Neural crest cell (in vitro differentiated cells): ENCODE results near the gene CNGB1. TPM values are rescaled to one million over a fixed set of nuclear protein-coding genes. Genes with fewer than 3 reads are reported as not detected.
"Not testable (repeated sequence)": the region's sequence is repeated elsewhere in the genome, so short reads cannot be mapped to it uniquely, and the experiment has no call there.

Experiments used
- DNase-seq: peaks from one replicate; pipeline ENCODE4 v3.0.0; 2021; ENCODE audit warnings: low read depth, mixed read lengths, low spot score
- H3K27ac Mint-ChIP-seq: one replicate; pipeline ENCODE4 v1.8.0; 2021; ENCODE audit warnings: mild to moderate bottlenecking, mixed read lengths; ENCODE audit not compliant: unreplicated experiment
- H3K27me3 Mint-ChIP-seq: 2 replicates; pipeline ENCODE4 v1.8.0; 2021; ENCODE audit warnings: low read depth, mild to moderate bottlenecking, mixed read lengths
- H3K36me3 Mint-ChIP-seq: 2 replicates; pipeline ENCODE4 v1.8.0; 2021; ENCODE audit warnings: low read depth, mild to moderate bottlenecking, mixed read lengths
- H3K4me1 Mint-ChIP-seq: 2 replicates; pipeline ENCODE4 v1.8.0; 2021; ENCODE audit warnings: mixed read lengths
- H3K4me3 Mint-ChIP-seq: one replicate; pipeline ENCODE4 v1.8.0; 2021; ENCODE audit warnings: mild to moderate bottlenecking, mixed read lengths
- H3K9me3 Mint-ChIP-seq: 2 replicates; pipeline ENCODE4 v1.8.0; 2021; ENCODE audit warnings: mixed read lengths
- total RNA-seq: library from RNA; stranded (reverse); gene quantifications from 2 replicates; pipeline ENCODE4 v1.2.1, GENCODE V29; 2021
- TF ChIP-seq, protein P1 (sequence below): fragments of 200-600 bp; sonication (generic); conservative IDR thresholded peaks from 2 replicates; pipeline ENCODE4 v1.5.0; 2021; ENCODE audit warnings: antibody characterized with exemption, mild to moderate bottlenecking

Gene CNGB1
- total RNA-seq, 1 donor from 2014 or later: 0.21 TPM

DNA sequence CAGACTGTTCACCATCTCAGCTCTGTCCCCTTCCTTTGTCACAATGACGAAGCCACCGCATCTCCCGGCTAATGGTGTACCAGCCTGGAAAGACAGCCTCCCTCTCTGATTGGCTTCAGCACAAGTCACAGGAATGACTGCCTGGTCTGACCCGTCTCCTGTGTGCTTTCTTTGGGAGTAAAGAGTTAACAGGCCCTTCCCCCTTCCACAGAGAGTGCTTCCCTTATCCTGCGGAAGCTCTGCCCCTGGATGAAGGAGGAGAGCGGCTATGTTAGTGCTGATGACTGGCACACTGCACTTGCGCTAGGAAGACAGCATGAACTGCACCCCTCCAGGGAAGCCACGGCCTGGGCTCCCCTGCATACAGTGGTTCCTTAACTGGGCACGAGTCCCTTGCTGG is 41.6 kb upstream of the CNGB1 start:
- Mint-ChIP-seq H3K27ac (no peak overlapping the region), H3K27me3 (no peaks in the 10 kb centered on the region)
- DNase-seq: no peak

DNA sequence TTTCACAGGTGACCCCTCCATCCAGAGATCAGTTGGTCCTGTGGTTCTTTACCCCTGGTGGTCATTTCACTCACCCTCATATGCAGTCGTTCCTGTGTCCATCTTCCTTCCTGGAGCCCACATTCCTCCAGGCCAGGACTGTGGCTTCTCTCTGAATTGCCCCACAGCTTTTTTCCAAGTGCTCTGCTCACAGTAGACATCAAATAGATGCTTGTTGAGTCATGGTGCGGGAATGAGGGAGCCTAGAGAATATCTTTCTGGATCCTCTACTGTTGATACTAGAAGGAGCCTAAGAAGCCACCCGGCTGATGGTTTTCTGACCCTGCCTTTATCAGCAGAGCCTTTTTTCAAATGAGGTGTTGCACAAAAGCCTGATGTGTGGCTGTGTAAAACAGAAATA is 40.7 kb upstream of the CNGB1 start:
- no peak overlapping the region for H3K4me3 Mint-ChIP-seq
- no peaks in the 10 kb centered on the region for H3K27me3 Mint-ChIP-seq
- H3K4me1 Mint-ChIP-seq: no peaks in the 10 kb centered on the region
- no peaks in the 10 kb centered on the region for H3K9me3 Mint-ChIP-seq
- H3K27ac Mint-ChIP-seq: no peak overlapping the region
- no peak for DNase-seq
- H3K36me3 Mint-ChIP-seq: peaks cover 13% of the 10 kb centered on the region
- TF ChIP-seq, protein P1, sequence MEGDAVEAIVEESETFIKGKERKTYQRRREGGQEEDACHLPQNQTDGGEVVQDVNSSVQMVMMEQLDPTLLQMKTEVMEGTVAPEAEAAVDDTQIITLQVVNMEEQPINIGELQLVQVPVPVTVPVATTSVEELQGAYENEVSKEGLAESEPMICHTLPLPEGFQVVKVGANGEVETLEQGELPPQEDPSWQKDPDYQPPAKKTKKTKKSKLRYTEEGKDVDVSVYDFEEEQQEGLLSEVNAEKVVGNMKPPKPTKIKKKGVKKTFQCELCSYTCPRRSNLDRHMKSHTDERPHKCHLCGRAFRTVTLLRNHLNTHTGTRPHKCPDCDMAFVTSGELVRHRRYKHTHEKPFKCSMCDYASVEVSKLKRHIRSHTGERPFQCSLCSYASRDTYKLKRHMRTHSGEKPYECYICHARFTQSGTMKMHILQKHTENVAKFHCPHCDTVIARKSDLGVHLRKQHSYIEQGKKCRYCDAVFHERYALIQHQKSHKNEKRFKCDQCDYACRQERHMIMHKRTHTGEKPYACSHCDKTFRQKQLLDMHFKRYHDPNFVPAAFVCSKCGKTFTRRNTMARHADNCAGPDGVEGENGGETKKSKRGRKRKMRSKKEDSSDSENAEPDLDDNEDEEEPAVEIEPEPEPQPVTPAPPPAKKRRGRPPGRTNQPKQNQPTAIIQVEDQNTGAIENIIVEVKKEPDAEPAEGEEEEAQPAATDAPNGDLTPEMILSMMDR: no peak

More for the DNA sequence above, 41.6 kb upstream of the CNGB1 start:
- no peaks in the 10 kb centered on the region for H3K4me1 Mint-ChIP-seq
- TF ChIP-seq, protein P1: no peak
- H3K4me3 Mint-ChIP-seq: no peak overlapping the region
- H3K36me3 Mint-ChIP-seq: peaks cover 7% of the 10 kb centered on the region
- H3K9me3 Mint-ChIP-seq: no peaks in the 10 kb centered on the region

DNA sequence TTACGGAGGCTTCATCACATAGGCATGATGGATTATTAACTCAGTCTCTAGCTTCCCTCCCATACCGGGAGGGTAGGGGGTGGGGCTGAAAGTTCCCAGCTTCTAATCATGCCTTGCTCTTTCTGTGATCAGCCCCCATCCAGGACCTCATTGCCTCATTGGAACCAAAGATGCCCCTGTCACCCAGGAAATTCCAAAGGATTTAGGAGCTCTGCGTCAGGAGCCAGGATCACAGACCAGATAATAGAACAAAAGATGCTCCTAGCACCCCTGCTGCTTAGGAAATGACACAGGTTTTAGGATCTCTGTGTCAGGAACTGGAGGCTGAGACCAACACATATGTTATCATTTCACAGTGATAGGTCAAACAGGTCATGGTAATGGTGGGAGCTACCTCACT is 40.0 kb upstream of the CNGB1 start:
- Mint-ChIP-seq H3K4me3 (no peak overlapping the region), H3K4me1 (no peaks in the 10 kb centered on the region), H3K36me3 (peaks cover 14% of the 10 kb centered on the region), H3K27me3 (no peaks in the 10 kb centered on the region), H3K9me3 (no peaks in the 10 kb centered on the region), H3K27ac (no peak overlapping the region)
- no peak for DNase-seq
- TF ChIP-seq, protein P1: no peak

DNA sequence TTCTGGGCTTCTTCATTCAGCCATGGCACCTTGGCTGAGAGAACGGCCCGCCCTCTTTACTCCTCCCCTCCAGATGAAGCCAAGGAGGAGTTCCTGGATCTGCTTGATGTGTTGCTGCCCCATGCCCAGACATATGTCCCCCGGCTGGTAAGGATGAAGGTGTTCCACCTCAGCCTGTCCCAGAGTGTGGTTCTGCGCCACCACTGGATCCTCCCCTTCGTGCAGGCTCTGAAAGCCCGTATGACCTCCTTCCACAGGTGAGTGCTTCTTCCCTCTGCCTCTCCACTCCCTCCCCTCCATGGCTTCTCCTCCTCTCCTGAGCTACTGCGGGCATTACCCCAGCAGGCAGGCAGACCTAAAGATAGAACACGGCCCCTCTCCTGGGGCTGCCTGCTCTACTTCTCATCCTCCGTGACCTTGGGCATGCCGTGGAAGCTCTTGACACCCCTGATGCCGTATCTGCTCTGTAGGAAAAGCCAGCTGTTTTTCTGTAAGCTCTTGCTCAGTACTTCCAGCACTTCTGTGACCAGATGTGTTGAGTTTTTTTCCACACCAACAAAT is 39.0 kb upstream of the CNGB1 start:
- TF ChIP-seq, protein P1: no peak
- Mint-ChIP-seq H3K4me1 (peaks cover 3% of the 10 kb centered on the region), H3K4me3 (no peak overlapping the region), H3K27me3 (no peaks in the 10 kb centered on the region), H3K36me3 (peaks cover 14% of the 10 kb centered on the region), H3K27ac (no peak overlapping the region), H3K9me3 (no peaks in the 10 kb centered on the region)
- DNase-seq: no peak

DNA sequence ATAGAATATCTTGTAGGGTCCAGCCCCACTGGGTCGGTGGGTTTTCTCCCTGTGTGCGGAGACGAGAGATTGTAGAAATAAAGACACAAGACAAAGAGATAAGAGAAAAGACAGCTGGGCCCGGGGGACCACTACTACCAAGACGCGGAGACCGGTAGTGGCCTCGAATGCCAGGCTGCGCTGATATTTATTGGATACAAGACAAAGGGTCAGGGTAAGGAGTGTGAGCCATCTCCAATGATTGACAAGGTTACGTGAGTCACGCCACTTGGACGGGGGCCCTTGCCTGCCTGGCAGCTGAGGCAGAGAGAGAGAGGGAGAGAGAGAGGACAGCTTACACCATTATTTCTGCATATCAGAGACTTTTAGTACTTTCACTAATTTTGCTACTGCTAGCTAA is 33.8 kb upstream of the CNGB1 start:
- not testable (repeated sequence) for DNase-seq, H3K9me3 Mint-ChIP-seq, H3K27ac Mint-ChIP-seq, H3K36me3 Mint-ChIP-seq, H3K27me3 Mint-ChIP-seq
- H3K4me1 Mint-ChIP-seq: peaks cover 23% of the 10 kb centered on the region
- H3K4me3 Mint-ChIP-seq: peak overlapping the region; percentile 73

DNA sequence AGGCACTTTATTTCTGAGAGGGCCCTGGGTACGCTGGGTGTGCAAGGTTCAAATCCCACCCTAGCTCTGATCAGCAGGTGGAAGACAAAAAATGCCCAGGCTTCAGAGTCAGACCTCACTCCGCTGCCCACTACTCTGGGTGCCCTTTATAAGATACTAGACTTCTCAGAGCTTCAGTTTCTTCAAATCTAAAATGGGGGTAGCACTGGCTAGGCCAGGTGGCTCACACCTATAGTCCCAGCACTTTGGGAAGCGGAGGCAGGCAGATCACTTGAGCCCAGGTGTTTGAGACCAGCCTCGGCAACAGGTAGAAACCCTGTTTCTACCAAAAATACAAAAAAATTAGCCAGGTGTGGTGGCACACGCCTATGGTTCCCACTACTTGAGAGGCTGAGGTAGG is 32.0 kb upstream of the CNGB1 start:
- DNase-seq: no peak
- H3K36me3 Mint-ChIP-seq: peaks cover 7% of the 10 kb centered on the region
- no peak overlapping the region for H3K27ac Mint-ChIP-seq
- H3K9me3 Mint-ChIP-seq: no peaks in the 10 kb centered on the region
- no peaks in the 10 kb centered on the region for H3K27me3 Mint-ChIP-seq
- H3K4me3 Mint-ChIP-seq: peak overlapping the region; percentile 65
- peaks cover 32% of the 10 kb centered on the region for H3K4me1 Mint-ChIP-seq
- TF ChIP-seq, protein P1: no peak
